BJ (cell line): ENCODE data around the gene TBC1D8. TPM values are rescaled to one million over a fixed set of nuclear protein-coding genes. Genes with fewer than 3 reads are reported as not detected.

Experiments used
- CTCF ChIA-PET: fragments of 350-600 bp; formaldehyde crosslinking; extraction: SDS; loops from one replicate; lab custom pipeline; 2021; ENCODE audit warnings: antibody characterized with exemption, inconsistent platforms; lab: Yijun Ruan, JAX
- POLR2A ChIA-PET: fragments of 300-600 bp; sonication (Branson Sonifier 250); formaldehyde crosslinking; extraction: SDS; loops from one replicate; lab custom pipeline; 2021; ENCODE audit warnings: antibody characterized with exemption; lab: Charles Lee
- DNase-seq: peaks from one replicate; pipeline ENCODE4 v3.0.0-alpha.2; 2011; ENCODE audit warnings: low read depth
- H3K27me3 ChIP-seq: 2 replicates; pipeline ENCODE4 v1.6.0; 2011; ENCODE audit warnings: low read length; ENCODE audit not compliant: control insufficient read depth, insufficient read depth
- H3K36me3 ChIP-seq: 2 replicates; pipeline ENCODE4 v1.5.1; 2011; ENCODE audit warnings: low read length; ENCODE audit not compliant: control insufficient read depth, insufficient read depth
- H3K4me3 ChIP-seq: 2 replicates; pipeline ENCODE4 v1.5.1; 2011; ENCODE audit warnings: low read depth, mild to moderate bottlenecking, control low read depth, low read length
- polyA plus RNA-seq: library from polyadenylated mRNA; depleted of rRNA; stranded (reverse); fragments of >200 nt; gene quantifications from 2 replicates; pipeline ENCODE4 v1.2.3, GENCODE V29; 2011
- TF ChIP-seq, protein P1 (sequence below): IDR thresholded peaks from 2 replicates; pipeline ENCODE4 v1.5.1; 2011; ENCODE audit warnings: low read depth, mild to moderate bottlenecking, control low read depth, inconsistent platforms, low read length, moderate library complexity; ENCODE audit not compliant: insufficient read depth

Gene TBC1D8
- polyA plus RNA-seq, 1 experiment = 8.8 TPM

DNA sequence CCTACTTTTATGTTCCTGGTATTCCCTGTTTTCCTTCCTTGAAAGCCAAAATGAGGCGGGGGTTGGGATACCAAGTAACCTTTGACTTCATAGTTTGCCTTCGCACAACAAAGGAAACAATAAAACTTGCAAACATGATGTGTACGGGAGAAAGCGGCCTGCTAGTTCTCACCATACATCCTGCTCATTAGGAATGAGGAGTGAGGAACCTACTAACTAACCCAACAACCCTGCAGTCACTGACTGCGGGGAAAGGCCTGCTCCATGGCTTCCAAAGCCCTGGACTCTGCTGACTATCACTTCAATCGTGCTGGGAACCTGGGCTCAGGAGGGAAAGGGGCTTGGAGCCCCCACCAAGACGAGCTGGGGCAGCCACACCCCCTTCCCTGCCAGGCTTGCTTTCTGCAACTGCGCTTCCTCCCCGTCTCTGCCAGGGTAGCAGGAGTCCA lies 124.9 kb downstream of the TBC1D8 start:
- ChIA-PET CTCF (interaction anchor here (0.6 to 4.1 kb wide), 6 partner anchors 10 to 431 kb away, joined by 3 to 18 read pairs (median 6); no protein-coding TSS in a partner anchor), POLR2A (no interaction called here)
- Histone ChIP-seq H3K27me3 (no peaks in the 10 kb centered on the region), H3K4me3 (no peak overlapping the region), H3K36me3 (peaks cover 1% of the 10 kb centered on the region; the same call in 1 of the 2 replicates)
- DNase-seq = no peak
- TF ChIP-seq, protein P1, sequence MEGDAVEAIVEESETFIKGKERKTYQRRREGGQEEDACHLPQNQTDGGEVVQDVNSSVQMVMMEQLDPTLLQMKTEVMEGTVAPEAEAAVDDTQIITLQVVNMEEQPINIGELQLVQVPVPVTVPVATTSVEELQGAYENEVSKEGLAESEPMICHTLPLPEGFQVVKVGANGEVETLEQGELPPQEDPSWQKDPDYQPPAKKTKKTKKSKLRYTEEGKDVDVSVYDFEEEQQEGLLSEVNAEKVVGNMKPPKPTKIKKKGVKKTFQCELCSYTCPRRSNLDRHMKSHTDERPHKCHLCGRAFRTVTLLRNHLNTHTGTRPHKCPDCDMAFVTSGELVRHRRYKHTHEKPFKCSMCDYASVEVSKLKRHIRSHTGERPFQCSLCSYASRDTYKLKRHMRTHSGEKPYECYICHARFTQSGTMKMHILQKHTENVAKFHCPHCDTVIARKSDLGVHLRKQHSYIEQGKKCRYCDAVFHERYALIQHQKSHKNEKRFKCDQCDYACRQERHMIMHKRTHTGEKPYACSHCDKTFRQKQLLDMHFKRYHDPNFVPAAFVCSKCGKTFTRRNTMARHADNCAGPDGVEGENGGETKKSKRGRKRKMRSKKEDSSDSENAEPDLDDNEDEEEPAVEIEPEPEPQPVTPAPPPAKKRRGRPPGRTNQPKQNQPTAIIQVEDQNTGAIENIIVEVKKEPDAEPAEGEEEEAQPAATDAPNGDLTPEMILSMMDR = no peak

DNA sequence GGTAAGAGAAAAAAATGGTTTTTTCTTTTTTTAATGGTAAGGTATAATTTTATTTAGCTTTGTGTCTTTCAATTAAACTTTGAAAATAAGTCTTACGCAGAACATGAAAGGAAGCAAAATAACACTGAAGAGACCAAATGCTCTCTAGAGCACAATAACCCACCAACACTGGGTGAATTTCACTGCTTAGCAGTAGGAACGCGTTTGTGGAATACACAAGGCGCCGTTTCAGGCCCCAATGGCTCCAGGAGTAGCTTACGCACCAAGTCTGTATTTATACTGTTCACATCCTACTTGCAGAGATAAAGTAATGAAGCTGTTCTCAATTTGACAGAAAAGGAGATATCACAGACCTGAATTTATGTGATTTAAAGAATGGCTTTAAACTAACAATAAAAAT lies 125.6 kb downstream of the TBC1D8 start:
- ChIA-PET CTCF (interaction anchor here (0.6 to 4.1 kb wide), 3 partner anchors 10 to 161 kb away, joined by 4 to 18 read pairs (median 6); no protein-coding TSS in a partner anchor), POLR2A (no interaction called here)
- Histone ChIP-seq H3K27me3 (no peaks in the 10 kb centered on the region), H3K36me3 (peaks cover 2% of the 10 kb centered on the region), H3K4me3 (no peak overlapping the region)
- no peak for DNase-seq
- TF ChIP-seq, protein P1 = no peak

GRCh38 chr2:101023327-101024107 lies 127.7 kb downstream of the TBC1D8 start:
- H3K36me3 ChIP-seq = peaks cover 6% of the 10 kb centered on the region
- no peak overlapping the region for H3K4me3 ChIP-seq
- no peak for DNase-seq
- H3K27me3 ChIP-seq = no peaks in the 10 kb centered on the region
- CTCF ChIA-PET = interaction anchor here (1.7 to 2.4 kb wide), 2 partner anchors 11 to 165 kb away, joined by 4 to 12 read pairs; no protein-coding TSS in a partner anchor
- TF ChIP-seq, protein P1 = no peak
- POLR2A ChIA-PET = no interaction called here

- CTCF ChIA-PET = interaction anchor here (1.7 to 2.4 kb wide), 2 partner anchors 9 to 166 kb away, joined by 4 to 12 read pairs; no protein-coding TSS in a partner anchor
- Histone ChIP-seq H3K27me3 (no peaks in the 10 kb centered on the region), H3K36me3 (peaks cover 5% of the 10 kb centered on the region), H3K4me3 (no peak overlapping the region)
- POLR2A ChIA-PET = no interaction called here
- TF ChIP-seq, protein P1 = no peak
- DNase-seq = no peak
These were observed 129.0 kb downstream of the TBC1D8 start for GRCh38 chr2:101022221-101022620.

GRCh38 chr2:101018934-101019333 lies 132.2 kb downstream of the TBC1D8 start:
- CTCF ChIA-PET = interaction anchor here (1.3 to 1.5 kb wide), 2 partner anchors 134 to 186 kb away, joined by 3 to 9 read pairs; no protein-coding TSS in a partner anchor
- Histone ChIP-seq H3K27me3 (no peaks in the 10 kb centered on the region), H3K36me3 (peaks cover 5% of the 10 kb centered on the region), H3K4me3 (no peak overlapping the region)
- POLR2A ChIA-PET = no interaction called here
- no peak for DNase-seq
- TF ChIP-seq, protein P1 = no peak
